Dermis microvascular lymphatic vessel endothelial cell (primary cell): Measurements from ENCODE around the gene EPB41L2. TPM values are rescaled to one million over a fixed set of nuclear protein-coding genes. Genes with fewer than 3 reads are reported as not detected.
"Not testable (repeated sequence)": the region's sequence is repeated elsewhere in the genome, so short reads cannot be mapped to it uniquely, and the experiment has no call there.

Experiments
- DNase-seq, 2 donors: peaks; one replicate each; pipeline versions ENCODE4 v3.0.0 to v3.0.0-alpha.2; 2010; ENCODE audit warnings: low read depth in 2 of 2
- total RNA-seq: library from RNA; depleted of rRNA; stranded (reverse); fragments of >200 nt; gene quantifications from 2 replicates; pipeline ENCODE4 v1.2.1, GENCODE V29; 2014

The EPB41L2 gene
- total RNA-seq, 1 donor from 2014 or later: 78.8 TPM

GRCh38 chr6:130947464-130947863 lies 115.6 kb downstream of the EPB41L2 start:
- no peak for DNase-seq

GRCh38 chr6:130946076-130946475 lies 117.0 kb downstream of the EPB41L2 start:
- peak; percentile 73 to 82 for DNase-seq

- peak in 1 of 2 donors; percentile 84 for DNase-seq
These were observed 117.6 kb downstream of the EPB41L2 start for GRCh38 chr6:130945401-130945919.

GRCh38 chr6:130944486-130944885 lies 118.6 kb downstream of the EPB41L2 start:
- DNase-seq: no peak

- DNase-seq: no peak
These were observed 119.3 kb downstream of the EPB41L2 start for GRCh38 chr6:130943738-130944137.

GRCh38 chr6:130942752-130943151 lies 120.3 kb downstream of the EPB41L2 start:
- DNase-seq: not testable (repeated sequence)

GRCh38 chr6:130937942-130938604 lies 125.0 kb downstream of the EPB41L2 start:
- no peak for DNase-seq

GRCh38 chr6:130936933-130937332 lies 126.1 kb downstream of the EPB41L2 start:
- DNase-seq: no peak

GRCh38 chr6:130935978-130936377 lies 127.1 kb downstream of the EPB41L2 start:
- DNase-seq: no peak

- DNase-seq: no peak
These were observed 128.0 kb downstream of the EPB41L2 start for GRCh38 chr6:130934848-130935585.

- no peak for DNase-seq
These were observed 129.3 kb downstream of the EPB41L2 start for GRCh38 chr6:130933712-130934200.

GRCh38 chr6:130932921-130933320 lies 130.1 kb downstream of the EPB41L2 start:
- DNase-seq: no peak

GRCh38 chr6:130932438-130932837 lies 130.6 kb downstream of the EPB41L2 start:
- DNase-seq: no peak

- DNase-seq: no peak
These were observed 131.4 kb downstream of the EPB41L2 start for GRCh38 chr6:130931683-130932082.

GRCh38 chr6:130929036-130929678 lies 133.9 kb downstream of the EPB41L2 start:
- DNase-seq: peak in 1 of 2 donors; percentile 70

- DNase-seq: no peak
These were observed 134.7 kb downstream of the EPB41L2 start for GRCh38 chr6:130928158-130928912.

- DNase-seq: no peak
These were observed 135.7 kb downstream of the EPB41L2 start for GRCh38 chr6:130927305-130927704.

GRCh38 chr6:130923350-130923749 lies 139.7 kb downstream of the EPB41L2 start:
- no peak for DNase-seq

GRCh38 chr6:130922922-130923321 lies 140.1 kb downstream of the EPB41L2 start:
- DNase-seq: no peak

- no peak for DNase-seq
These were observed 142.1 kb downstream of the EPB41L2 start for GRCh38 chr6:130920969-130921368.

GRCh38 chr6:130918171-130918570 lies 144.9 kb downstream of the EPB41L2 start:
- no peak for DNase-seq
